GM21367 (cell line): ENCODE measurements around the gene WDR72.
"Not testable (repeated sequence)": the region's sequence is repeated elsewhere in the genome, so short reads cannot be mapped to it uniquely, and the experiment has no call there.

ENCODE experiments used
- ATAC-seq: cut with Tn5 transposase; IDR thresholded peaks from one replicate; pipeline ENCODE4 v1.9.1; 2021; ENCODE audit not compliant: unreplicated experiment

WDR72 gene

DNA sequence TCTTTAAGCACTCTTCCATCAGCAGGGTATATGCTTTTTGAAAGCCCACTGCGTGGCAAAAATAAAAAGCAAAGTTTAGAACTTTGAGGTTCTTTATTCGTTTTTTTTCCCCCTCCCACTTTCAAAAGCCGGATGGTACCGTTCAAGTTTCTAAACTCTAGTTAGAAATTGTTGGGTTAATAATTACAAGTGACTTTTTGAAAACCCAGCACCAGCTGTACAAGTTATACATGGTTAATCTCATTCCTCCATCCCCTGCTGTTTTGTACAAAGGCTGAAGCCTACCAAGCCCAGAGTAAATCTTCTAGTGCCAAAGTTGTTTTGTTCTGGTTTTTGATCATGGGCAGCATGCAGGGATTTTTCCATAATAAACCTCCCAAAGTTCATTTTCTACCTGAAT, 48.6 kb downstream of the WDR72 start:
- ATAC-seq: no peak

DNA sequence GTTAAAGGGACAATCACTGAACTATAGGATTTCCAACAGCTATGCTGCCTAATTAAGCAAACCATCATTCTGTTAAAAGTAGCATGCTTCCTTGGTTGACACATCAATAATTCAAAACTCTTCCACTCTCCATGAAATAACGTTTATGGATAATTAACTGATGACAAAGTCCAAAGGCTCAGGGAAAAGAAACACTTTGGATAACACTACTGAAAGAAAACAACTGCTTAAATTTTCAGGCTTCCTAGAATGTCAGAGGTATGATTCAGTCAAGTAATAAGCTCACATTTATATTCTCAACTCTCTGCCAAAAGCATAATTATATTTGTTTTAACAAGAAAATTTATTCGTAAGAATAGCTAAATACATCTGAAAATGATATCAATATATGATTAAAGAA, 49.6 kb downstream of the WDR72 start:
- no peak for ATAC-seq

DNA sequence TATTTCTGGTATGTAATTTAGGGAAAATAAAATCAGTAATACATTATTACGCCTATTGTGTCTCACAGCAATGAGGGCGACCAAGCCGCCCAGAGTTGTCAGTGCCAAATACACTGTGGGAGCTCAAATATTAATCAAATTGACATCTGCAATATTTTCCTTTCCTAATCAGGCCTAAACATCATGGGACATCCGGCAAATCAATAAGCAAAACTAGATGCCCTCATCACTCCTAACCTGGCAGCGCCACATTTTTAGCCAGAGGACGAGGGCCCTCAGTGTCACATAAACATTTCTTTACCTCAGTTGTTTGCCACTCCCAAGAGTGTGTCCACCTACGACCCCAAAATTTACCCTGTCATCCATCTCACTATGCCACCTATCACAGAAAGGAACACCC, 64.1 kb downstream of the WDR72 start:
- ATAC-seq: no peak

DNA sequence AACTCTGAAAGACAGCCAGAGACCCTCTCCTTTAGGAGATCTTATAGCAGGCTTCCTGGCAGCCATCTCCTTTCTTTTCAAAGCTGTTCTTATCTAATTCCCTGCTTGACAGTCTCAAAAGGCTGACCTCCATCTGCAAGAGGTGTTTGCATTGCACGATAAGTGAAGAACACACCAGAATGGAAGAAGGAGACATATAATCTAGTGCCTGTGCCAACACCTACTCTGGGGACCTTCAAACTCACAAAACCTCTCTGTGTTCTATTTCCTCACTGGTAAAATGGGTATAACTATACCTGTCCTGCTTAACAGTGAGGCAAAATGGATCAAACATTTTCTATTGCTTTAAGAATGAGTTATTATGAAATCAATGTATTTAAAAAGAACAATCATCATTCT, 65.0 kb downstream of the WDR72 start:
- no peak for ATAC-seq

DNA sequence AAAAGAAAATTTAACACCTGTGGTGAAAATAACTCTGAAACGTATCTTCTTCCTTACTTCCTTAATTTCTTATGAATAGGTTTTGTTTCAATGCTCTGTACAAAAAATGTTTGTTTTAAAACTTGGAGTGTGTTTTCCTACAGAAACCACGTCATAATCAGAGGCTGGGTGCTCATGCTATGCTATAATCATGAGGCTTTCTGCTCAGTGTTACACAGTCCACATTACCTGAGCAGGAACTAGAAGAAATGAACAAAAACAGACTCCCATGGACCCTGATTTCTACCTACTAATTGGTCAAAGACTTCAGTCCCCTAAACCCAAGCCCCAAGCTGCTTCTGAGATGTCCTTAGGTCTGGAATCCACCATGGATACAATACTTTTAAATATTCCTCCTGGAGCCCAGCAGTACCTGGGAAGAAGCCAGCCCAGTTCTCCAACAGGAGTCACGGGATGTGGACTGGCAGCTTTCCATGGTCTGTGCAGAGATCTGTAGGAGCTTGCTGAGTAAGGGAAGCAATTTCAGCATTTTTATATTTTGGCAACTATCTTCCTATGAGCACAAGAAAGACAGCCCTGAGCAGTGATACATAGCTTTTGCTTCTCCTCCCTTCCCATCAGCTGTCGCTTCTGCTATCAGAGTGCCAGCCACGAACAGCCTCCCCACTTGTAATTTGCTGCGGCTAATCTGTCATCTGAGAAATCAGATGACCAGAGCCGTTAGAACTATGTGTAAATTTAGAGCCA, 65.6 kb downstream of the WDR72 start:
- no peak for ATAC-seq

DNA sequence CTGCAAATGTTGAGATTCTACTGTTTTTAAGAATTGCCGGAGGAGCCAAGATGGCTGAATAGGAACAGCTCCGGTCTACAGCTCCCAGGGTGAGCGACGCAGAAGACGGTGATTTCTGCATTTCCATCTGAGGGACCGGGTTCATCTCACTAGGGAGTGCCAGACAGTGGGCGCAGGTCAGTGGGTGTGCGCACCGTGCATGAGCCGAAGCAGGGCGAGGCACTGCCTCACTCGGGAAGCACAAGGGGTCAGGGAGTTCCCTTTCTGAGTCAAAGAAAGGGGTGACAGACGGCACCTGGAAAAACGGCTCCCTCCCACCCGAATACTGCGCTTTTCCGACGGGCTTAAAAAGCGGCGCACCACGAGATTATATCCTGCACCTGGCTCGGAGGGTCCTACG, 75.3 kb downstream of the WDR72 start:
- ATAC-seq: not testable (repeated sequence)

DNA sequence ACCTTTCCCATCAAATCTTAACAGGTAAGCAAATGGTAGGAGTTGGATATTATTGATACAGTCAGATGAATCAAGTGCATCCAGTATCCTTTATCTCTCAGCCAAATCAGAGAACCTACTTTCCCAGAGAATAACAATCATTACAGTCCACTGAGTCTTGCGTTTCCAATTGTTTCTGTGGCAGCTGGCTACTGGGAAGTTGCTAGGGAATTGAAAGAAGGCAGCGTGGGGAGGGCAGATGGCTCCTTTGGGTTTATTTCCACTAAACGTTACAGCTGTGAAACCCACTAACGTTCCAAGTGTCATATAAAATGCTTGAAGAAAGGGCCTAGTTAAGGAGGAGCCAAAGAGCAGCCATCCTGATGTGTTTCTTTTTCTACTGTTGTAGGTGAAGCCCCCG, 78.4 kb downstream of the WDR72 start:
- no peak for ATAC-seq

DNA sequence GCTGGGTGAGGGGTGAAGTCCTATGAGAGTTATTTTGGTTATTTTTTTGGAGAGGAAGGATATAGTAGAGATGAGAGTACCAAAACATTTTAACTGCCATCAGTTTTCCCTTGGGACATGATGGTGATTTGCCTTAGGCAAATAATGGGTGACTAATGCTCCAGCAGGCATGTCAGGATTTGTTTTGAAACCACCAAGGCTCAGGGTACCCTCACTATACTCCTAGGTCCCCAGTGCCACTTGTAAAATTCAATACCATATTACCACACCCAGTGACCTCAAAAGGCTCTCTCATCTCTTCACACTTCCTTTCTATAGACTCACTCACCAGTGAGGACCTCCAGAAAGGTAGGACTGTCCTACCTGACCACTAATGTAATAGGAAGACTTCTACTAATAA, 83.6 kb downstream of the WDR72 start:
- ATAC-seq: no peak

DNA sequence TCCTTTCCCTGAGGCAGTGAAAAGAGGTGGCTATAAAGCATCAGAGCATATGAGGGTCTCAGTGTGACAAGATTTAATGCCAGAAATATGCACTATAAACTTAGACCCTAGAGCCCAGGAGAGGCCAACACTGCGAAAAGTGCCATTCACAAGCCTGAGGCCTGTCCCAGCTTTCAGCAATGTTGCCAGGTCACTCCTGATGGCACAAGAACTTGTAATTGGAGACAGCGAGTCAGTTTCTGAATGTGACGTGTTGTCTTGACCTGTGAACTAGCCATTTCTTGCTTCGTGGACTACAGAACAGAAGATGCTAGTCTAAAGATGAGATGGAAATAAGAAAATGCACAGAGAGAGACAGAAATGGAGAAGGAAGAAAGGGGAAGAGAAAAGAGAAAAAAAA, 87.9 kb downstream of the WDR72 start:
- ATAC-seq: no peak

DNA sequence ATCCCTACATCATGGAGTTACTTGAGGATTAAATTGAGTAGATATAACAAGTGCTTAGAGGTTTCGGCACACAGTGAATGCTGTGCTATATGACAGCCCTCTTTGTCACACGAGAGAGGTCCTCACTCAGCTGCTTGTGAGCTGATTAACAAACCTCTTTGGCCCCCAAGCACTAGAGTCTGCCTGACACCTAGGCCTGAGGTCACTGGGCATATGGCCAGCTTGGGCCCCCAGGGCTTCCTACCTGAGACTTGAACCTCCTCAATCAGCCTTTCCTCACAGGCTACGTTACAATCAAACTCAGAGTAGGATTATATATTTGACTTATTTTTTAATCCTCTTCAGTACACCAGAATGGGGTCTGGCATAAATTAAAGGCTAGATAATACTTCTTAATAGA, 88.8 kb downstream of the WDR72 start:
- ATAC-seq: no peak

DNA sequence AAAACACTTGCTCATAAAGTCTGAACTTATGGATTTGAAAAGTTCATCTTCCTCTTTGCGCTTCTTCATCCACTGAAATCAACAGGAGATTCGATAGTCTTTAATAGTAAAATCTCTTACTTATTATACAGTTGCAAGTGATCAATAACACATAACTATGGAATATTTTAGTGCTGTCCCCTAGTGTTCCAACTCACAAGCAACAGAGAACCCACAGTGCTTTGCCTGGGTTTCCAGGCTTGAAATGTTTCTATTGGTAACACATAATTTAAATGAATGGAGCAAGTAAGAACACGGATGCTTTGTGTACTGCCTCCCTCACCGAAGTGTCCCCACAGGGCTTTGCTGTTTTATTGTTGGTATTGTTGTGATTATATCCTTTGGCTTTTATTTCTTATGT, 93.5 kb downstream of the WDR72 start:
- no peak for ATAC-seq

DNA sequence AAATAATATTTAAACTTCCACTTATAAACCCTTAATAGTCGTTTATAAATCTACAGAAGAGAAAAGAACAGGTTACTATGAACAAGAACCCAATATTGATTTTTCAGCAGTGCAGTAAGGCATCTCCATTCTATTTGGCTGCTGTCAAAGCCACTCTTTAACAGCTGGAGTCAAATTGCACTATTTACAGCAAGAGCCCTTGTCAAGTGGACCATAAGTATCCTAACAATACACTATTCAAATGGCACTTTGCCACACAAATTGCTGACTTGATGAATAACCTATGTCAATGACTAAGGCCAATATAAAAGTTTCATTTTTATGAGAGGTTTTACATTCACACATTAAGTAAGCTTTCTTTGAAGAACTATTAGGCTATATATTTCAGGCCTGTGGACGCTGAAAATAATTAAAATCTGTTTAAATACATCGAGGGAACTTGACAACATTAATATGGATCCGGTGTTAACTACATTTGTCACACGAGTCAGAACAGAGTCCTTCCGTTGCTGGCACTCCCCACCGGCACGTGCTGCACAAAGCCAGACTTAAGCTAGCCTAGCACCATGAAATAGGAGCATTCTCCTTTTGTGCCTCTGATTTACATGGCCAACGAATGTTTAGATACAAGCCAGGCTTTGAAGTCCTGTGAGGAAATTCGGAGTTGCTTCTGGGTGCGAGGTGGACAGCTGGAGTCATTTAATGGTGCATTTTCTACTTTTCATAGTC, 100.5 kb downstream of the WDR72 start:
- ATAC-seq: no peak

DNA sequence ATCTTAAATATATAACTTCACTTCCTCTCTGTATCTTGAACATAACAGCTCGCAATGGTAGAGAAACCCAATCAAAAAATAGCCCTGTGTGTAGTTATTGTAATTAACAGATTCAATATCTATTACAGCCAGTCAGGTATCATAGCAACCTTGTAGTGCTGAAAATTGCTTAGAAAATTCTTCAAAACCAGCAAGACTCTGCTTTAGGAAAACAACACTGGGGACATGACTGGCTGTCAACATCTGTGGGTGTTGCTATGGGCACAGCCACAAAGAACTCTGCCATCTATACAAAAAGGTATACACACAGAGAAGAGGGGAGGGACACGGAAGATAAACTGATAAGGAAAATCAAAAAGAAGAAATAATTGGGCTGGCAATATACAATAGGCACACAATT, 101.2 kb downstream of the WDR72 start:
- no peak for ATAC-seq

DNA sequence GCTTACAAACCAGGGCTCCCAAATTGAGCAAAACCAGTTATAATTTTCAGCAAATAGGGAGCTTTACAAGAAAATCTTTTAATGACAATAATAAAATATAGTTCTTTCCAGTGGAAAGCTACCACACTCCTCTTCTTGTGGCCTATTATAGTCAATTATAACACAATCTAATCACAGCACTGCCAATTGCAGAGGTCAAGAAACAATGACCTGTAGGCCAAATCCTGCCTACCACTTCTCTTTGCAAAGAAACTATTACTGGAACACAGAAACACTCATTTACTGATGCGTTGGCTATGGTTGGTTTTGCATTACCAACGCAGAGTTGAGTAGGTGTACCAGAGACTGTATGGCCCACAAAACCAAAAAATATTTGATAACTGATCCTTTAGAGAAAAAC, 110.5 kb downstream of the WDR72 start:
- no peak for ATAC-seq

DNA sequence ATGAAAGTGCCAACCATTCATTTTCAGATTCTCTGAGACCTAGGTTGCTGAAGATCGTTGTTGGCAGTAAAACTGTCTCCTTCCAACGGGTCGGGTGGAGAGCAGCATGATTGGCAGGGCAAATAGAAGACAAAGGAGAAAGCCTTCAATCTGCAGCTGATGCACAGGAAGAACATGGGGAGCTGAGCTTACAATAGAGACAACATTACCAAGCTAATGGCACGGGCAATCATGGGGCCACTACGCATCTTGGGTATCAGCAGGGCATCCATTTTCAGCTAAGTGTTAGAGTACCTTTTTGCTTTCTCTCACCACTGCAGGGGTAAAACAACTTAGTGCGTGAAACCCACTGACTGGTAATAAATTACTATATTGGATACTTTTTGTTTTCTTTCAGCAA, 114.8 kb downstream of the WDR72 start:
- no peak for ATAC-seq

DNA sequence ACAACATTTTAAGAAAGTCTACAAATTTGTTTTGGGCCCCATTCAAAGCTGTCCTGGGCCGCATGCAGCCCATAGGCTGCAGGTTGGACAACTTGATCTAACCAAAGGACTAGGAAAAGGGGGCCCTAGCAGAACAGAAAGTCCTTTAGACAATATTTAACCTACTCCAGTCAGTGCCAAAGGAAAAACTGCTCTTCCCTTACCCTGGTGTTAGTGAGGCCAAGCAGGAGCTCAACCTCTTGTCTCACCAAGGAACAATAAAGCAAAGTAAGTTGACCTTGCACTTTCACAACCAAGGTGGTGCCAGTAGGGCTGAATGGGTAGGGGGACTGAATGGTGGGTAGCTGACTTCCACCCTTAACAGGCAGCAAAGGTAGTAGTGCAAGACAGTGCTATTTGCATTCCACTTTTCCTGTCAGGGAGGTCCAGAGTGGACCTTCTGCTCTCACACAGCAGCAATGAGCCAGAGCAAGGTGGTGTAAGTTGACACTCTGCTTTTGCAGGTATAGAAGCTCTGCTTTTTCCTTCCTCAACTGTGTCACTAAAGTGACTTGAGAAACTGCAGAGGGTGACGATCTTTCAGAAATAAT, 124.9 kb downstream of the WDR72 start:
- no peak for ATAC-seq

DNA sequence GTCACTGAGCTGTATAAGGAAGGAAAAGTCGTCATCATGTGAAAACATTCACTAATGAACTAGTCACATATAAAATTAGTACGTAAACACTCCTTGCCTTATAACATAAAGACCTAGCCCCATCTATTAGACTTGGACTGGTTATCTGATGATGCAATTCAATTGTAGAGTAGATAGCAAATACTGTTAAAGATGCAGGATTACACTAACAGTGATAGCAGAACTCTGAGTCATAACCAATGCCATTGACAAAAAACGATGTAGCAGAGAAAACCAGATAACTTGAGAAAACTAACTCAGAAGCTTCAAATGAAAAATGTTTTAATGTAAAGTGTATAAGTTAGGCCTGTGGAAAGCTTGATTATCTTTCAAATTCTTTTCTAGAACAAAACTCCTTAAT, 132.2 kb downstream of the WDR72 start:
- ATAC-seq: no peak

DNA sequence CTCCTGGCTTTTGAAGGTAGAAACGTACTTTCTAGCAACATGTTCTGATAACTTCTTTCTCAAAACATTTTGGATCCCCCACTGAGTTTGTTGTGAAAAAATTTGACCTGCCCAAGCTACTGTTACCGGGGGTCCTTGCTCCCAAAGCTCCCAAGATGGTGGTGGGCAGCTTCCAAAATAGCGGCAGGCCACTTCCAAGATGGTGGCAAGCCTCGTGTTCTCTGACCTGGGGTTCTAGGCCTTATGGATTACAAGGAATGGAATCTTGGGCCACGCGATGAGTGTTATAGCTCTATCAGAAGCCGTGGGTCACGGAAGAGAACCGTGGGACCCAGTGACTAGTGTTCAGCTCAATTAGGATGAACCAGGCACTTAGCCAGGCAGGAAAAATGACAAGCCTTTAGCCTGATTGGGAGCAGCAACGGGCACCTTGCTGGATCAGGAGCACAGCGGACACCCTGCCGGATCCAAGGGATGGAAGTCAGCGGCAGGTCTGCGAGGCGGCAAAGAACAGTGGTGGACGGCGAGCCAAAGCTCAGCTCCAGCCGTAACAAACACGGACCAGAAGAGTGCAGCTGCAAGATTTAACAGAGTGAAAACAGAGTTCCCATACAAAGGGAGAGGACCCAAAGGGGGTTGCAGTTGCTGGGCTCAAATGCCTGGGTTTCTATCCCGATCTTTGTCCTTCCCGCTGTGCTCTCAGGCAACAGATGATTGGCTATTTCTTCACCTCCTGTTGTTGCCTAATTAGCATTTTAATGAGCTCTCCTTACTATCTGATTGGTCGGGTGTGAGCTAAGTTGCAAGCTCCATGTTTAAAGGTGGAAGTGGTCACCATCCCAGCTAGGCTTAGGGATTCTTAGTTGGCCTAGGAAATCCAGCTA, 133.3 kb downstream of the WDR72 start:
- no peak for ATAC-seq

DNA sequence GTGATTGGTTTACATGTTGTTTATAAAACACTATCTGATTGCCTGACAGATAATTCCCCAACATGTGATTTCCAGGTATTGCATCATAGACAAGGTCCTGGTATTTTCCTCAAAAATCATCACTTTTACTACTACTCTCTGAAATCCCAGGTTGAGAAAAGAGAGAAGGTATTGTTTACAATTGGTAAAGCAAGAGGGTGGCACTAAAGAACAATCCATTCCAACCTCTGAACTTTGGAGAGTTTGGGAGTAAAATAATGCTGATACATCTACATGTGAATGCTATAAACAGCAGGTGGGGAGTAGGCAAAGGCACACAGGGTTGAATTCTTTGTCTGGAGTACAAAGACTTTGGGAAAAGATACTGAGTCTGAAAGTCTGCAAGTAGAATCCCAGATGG, 134.2 kb downstream of the WDR72 start:
- no peak for ATAC-seq

DNA sequence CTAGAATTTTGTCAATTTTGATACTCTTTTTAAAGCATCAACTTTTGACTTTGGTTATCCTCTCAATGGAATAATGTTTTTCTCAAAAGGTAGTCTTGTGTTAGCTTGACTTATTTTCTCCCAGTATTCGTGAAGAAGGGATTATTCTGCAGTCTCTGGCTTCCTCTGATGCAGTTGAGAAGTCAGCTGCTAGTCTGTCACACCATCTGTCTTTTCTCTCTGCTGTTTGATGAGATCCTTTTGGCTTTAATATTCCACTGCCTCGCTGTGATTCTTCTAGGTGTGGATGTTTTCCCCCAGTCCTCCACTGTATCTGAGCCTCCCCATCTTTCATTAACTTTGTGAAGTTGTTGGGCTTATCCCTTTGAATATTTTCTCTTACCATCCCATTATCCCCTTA, 141.0 kb downstream of the WDR72 start:
- no peak for ATAC-seq

DNA sequence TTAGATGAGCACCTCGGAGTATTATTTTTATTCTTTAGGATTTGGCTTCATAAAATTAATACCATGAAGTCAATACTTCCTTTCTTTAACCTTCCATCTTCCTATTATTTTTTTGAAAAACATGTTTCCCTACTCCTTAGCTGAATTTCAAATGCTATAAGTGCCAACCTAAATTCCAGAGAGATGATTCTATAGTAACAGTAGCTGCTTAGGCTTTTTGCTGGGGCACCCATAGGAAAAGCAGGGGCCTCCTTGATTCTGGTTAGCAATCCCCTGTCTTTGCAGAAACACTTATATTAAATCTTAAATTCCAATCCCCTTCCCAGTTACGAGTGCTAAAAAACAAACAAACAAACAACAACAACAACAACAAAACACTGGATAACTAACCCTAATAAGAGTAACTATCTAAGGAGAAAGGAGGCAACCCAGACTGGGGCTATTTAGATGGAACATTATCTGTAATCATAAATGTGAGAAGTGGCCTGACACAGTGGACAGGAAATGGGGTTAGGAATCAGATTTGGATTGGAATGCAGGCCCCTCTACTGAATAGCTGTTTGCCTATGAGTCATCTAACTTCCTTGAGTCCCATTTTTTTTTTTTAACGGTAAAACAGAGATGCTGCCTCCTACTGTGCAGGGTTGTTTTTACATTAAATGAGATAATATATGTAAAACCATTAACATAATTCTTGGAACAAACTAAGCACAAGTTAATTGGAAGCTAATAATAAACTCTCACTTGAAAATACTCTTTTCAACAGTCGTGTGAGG, 148.1 kb downstream of the WDR72 start:
- ATAC-seq: no peak
